Ureter (tissue), 1 donor: ENCODE results near the gene HIRA. TPM values are rescaled to one million over a fixed set of nuclear protein-coding genes. Genes with fewer than 3 reads are reported as not detected.
"Not testable (repeated sequence)": the region's sequence is repeated elsewhere in the genome, so short reads cannot be mapped to it uniquely, and the experiment has no call there.

Source experiments
- DNase-seq: peaks from one replicate; pipeline ENCODE4 v3.0.0-alpha.2; 2020; ENCODE audit warnings: low spot score
- total RNA-seq: library from RNA; stranded (reverse); gene quantifications from one replicate; pipeline ENCODE4 v1.2.4, GENCODE V29; 2023
- donor health status: DM: yes; HTN: yes; CAD: no.

HIRA gene
- total RNA-seq, 1 donor from 2014 or later, result 22.6 TPM

DNA sequence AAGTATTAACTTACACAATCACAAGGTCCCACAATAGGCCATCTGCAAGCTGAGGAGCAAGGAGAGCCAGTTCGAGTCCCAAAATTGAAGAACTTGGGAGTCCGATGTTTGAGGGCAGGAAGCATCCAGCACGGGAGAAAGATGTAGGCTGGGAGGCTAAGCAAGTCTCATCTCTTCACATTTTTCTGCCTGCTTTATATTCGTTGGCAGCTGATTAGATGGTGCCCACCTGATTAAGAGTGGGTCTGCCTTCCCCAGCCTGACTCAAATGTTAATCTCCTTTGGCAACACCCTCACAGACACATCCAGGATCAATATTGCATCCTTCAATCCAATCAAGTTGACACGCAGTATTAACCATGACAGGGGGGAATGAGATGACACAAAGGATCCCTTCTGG is 101.3 kb downstream of the HIRA start:
- not testable (repeated sequence) for DNase-seq

DNA sequence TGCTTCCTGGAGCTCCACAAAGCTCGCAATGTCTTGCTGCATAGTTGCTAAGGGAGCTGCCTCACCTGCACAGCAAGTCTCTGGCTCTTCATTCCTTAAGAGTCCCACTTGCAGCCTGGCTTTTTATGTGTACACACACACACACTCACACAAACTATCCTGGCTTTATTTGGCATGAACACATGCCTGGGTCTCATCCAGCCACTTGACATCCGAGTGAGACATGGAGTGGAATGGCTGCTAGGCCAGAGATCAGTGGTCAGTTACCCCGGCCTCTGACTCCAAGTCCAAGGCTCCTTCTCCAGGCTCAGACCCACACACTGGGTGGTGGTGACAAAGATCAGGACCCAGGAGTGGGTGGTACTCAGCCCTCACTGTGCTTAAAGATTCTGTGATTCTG is 102.1 kb downstream of the HIRA start:
- DNase-seq, result no peak

DNA sequence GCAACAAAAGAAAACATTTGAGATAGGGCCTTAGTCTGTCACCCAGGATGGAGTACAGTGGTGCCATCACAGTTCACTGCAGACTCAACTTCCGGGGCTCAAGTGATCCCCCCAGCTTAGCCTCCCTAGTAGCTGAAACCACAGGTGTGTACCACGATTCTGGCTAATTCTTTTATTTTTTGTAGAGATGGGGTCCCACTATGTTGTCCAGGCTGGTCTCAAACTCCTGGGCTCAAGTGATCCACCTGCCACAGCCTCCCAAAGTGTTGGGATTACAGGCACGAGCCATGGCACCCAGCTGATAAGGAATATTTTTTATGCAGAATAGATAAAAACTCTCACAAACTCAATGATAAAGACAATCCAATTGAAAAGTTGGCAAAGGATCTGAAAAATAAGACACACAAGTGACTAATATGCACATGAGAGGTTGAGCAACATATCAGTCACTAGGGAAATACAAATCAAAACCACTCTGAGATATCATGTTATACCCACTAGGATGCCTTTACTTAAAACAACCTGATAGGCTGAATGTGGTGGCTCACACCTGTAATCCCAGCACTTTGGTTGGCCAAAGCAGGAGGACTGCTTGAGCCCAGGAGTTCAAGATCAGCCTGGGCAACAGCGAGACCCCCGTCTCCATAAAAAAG is 106.1 kb downstream of the HIRA start:
- no peak for DNase-seq

DNA sequence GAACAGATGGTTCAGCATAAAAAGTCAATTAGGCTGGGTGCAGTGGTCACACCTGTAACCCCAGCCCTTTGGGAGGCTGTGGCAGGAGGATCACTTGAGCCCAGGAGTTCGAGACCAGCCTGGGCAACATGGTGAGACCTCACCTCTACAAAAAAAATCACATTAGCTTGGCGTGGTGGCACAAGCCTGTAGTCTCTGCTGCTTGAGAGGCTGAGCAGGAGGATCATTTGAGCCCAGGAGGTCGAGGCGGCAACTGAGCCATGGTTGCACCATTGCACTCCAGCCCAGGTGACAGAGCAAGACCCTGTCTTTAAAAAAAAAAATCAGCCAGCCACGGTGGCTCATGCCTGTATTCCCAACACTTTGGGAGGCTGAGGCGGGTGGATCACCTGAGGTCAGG is 108.1 kb downstream of the HIRA start:
- not testable (repeated sequence) for DNase-seq

DNA sequence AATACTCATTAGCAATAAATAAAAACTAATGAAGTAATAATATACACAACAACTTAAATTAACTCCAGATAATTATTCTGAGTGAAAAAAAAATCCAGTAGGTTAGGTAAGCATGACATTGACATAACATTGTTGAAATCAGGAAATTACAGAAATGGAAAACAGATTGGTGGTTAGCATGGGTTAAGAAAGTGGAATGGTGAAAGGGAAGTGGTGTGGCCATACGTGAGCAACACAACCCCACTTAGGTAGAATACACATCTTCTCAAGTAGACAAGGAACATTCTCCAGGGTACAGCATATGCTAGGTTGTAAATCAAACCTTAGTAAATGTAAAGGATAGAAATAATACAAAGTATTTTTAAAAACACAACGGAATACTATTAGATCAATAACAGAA is 109.8 kb downstream of the HIRA start:
- no peak for DNase-seq

DNA sequence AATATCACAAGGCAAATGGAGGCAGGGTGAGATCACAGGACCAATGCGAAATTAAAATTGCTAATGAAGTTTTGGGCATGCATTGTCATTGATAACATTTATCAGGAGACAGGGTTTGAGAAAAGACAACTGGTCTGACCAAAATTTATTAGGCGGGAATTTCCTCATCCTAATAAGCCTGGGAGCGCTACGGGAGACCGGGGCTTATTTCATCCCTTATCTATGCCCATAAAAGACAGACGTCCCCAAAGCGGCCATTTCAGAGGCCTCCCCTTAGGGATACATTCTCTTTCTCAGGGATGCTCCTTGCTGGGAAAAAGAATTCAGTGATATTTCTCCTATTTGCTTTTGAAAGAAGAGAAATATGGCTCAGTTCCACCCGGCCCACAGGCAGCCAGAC is 111.4 kb downstream of the HIRA start:
- DNase-seq, result not testable (repeated sequence)

DNA sequence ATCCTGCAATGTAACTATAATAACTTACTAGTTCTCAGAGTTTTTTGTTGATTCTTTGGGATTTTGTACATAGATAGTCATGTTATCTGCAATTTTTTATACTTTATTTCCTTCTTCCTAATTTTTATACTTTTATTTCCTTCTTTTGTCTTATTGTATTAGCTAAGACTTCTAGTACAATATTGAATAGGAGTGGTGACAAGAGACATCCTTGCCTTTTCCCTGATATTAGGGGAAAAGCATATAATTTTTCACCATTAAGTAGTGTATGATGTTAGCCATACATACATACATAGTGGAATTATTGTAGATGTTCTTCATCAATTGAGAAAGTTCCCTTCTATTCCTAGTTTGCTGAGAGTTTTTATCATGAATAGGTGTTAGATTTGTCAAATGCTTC is 112.3 kb downstream of the HIRA start:
- DNase-seq, result no peak

DNA sequence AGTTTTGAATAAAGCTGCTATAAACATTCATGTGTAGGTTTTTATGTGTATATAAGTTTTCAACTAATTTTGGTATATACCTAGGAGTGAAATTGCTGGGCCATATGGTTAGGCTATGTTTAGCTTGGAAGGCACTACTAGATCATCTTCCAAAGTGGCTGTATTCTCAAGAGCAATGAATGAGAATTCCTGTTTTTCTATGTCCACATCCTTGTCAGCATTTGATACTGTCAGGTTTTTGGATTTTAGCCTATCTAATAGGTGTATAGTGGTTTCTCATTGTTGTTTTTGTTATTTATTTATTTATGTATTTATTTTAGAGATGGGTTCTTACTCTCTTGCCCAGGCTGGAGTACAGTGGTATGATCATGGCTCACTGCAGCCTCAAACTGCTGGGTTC is 113.7 kb downstream of the HIRA start:
- no peak for DNase-seq

DNA sequence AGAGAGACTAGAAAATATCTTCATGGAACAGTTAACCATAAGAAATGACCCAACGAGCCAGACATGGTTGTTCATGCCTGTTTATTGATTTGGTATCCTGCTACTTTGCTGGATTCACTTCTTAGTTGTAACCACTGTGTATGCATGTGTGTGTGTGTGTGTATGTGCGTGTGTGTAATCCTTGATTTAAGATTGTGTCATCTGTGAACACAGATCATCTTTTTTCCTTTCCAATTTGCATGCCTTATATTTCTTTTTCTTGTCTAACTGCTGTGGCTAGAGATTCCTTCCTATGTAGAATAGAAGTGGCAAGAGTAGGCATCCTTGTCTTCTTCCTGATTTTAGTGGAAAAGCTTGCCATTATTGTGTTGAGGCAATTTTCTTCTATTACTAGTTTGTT is 123.7 kb downstream of the HIRA start:
- no peak for DNase-seq

DNA sequence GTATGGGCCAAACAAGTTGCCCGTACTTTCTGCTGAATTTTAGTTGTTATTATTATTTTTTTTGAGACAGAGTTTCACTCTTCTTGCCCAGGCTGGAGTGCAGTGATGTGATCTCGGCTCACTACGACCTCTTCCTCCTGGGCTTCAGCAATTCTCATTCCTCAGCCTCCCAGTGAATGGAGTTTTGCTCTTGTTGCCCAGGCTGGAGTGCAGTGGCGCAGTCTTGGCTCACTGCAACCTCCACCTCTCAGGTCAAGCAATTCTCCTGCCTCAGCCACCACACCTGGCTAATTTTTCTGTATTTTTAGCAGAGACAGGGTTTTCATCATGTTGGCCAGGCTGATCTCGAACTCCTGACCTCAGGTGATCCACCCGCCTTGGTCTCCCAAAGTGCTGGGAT is 125.0 kb downstream of the HIRA start:
- not testable (repeated sequence) for DNase-seq

DNA sequence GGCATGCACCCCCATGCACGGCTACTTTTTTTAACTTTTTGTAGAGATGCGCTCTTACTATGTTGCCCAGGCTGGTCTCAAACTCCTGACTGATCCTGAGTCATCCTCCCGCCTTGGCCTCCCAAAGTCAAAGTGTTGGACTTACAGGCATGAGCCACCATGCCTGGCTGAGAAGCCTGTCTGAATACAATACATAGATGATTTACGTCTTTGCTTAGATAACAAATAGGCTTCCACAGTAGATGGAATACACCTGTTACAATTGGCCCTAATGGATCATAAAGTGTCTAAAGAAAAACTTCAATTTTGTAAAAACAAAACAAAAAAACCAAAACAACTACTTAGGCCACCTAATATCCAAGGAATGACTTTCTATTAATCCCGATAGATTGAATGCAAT is 127.0 kb downstream of the HIRA start:
- no peak for DNase-seq

DNA sequence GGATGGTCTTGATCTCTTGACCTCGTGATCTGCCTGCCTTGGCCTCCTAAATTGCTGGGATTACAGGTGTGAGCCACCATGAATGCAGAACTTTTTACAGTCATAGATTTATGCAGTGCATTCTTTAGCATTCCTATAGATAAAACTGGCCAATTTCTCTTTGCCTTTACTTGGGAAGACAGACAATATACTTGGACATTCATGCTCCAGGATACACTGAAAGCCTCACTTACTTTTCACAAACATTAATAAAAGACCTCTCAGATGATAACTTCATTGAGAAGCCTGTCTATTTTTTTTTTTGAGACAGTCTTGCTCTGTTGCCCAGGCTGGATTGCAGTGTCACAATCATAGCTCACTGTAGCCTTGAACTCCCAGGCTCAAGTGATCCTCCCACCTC is 127.7 kb downstream of the HIRA start:
- no peak for DNase-seq

DNA sequence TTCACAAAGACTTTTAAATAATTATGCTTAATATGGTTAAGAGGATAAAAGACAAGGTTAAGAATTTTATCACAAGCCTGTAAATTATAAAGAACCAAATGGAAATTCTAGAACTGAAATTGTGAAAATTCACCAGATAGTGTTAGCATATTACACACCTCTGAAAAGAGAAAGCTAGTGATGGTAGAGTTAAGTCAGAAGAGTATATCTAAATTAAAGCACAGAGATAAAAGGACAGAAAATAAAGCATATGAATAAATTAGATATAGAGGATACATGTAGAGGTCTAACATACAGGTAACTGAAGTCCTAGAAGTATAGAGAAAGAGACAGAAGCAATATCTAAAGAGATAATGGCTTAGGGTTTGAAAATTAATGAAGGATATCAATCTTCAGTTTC is 135.8 kb downstream of the HIRA start:
- no peak for DNase-seq

DNA sequence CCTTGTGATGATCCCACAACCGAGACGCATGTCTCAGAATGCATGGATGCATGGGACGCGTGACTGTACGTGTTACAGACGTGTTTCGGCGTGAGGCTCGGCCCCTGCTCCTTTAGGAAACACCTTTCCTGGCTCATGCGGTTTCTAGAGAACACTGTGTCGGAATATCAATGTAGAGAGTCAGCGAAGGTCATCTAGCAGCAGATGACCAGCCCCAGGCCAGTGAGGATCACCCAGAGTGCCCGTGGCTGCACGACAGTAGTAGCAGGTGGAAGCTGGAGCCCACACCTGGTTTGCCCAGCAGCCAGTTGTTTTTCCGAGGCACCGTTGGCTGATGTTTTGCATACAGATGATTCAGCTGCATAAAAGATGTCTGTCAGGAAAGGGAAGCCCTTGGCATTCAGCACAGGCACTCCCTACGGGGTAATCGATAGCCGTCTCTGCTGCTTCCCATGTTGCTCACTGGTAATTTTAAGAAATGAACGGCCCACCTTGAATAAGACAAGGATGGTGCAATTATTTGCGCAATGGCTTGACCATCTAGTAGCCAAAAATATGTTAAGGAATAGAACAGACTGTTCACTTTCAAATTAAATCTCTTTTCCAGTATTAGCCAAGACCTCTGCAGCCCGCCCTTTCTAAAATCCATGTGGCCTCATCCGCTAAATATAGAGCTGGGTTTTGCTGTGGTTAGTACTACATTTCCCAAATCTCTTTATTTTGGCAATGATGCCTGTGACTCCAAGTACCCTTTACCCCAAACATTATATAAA is 138.9 kb downstream of the HIRA start:
- DNase-seq, result no peak

DNA sequence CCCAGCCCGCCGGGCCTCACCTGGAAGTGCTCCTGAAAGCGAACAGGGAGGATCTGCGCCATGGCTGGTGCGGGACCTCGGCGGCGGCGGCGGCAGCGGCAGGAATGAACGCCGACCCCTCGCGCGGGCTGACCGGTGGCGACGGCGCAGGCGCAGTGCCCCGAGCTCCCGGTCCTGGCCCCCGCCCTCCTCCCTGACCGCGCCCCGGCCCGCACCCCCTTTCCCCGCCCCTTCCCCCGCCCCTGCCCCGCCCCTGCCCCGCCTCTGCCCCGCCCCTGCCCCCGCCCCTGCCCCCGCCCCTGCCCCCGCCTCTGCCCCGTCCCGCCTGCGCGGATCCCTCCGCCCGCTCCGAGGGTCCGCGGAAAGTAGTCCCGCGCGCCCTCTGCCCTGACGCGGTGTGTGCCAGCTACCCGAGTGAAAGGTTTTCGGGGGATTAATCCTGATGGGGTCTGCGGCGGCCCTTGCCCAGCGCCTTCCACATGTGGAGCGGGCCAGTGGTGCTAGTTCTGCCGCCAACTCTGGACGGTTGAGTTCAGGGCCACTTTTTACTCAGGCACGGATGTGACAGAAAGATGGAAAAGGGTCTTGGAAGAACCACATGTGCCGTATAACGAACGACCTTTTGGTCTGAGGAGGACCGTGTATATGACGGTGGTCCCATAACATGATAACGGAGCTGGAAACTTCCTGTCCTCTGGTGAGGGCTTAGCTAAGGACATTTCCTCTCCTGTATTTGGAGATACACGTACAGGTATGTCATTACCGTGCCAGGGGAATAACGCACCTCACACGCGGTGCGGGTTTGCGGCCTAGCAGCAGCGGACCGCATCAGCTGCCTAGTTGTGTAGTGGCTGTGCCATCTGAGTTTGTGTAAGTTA is 139.7 kb downstream of the HIRA start, which contains the start of gene CLTCL1:
Gene CLTCL1 (minus strand): TSS at position 140 of the 878 bp plus-strand sequence. CDS start 78 bp downstream, at position 62.
- DNase-seq, result peak; percentile 75

DNA sequence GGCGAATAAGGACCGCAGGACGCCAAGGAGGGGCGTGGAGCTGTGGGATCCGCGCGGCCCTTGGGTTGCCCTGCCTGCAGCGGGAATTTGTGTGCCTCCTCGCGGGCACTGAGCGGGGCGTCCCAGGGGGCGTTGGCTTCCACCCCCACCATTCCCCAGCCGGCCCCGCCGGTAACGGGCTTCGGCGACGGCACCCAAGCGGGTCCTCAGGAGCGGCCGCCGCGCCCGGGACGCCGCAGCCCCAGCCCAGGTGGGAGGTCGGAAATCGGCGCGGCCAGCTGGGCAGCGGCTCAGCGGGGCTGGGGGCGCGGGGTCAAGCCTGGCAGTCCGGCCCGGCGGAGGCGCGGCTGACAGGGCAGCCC is 140.3 kb downstream of the HIRA start:
- DNase-seq, result no peak

DNA sequence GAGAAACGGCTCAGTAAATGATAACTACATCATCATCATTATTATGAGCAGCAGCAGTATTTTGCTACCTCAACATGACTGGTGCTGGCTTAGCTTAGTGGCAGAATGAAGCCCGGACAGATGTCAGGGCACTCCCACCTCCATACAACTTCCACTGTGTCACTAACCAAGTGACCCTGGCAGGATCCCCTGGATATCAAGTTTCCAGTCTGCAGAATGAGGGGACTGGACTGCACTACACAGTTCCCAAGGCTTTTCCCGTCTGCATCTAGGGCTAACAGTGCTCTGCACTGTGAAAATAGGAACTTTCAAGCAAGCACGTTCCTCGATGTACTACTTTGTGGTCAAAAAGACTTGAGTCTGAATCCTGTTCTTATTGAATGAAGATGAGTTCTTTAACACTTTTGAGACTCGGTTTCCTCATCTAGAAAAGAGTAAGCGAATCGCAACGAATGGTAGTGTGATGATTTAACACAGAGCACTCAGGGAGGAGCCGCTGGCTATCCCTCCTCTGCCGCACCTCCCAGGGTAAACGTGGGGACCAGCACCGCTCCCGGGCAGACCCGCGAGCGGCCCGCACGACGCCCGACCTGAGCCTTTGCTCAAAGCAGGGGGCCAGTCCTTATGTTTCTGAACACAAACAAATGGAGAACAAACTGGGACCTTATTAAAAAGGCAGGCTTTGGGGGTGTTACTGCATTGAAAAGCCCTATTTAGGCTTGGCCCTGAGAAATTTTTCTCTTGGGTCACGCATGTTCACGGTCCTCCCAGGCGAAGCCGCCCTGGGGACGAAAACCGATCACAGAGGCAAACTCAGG is 140.9 kb downstream of the HIRA start:
- no peak for DNase-seq

DNA sequence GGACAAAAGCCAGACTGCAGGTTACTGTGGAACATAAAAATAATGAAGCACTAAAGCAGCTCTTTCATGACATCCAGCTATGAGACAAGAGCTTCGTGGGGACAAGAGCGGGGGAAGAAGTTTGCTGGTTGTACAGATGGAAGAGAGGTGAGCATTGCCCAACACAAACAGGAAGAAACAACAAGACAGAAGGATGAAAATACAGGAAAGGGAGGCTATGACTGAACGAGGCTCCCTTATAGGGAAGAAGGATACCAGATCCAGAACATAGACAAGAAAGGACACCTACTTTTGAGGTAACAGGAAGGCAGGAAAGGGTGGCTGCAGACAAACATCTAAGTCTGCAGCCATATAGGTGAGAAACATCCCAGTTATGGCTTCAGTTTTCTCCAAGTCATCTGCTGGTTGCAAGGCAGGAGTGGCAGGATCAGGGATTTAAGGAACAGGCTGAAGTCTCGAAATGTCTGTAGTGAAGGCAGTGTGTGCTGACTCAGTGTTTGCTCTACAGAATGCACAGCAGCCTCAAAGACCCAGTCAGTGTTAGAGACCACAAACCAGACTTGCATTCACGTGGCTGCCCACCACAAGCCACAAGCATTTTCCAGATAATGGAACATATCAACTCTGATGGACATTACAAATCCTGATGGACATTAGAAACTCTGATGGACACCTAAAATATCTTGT is 141.9 kb downstream of the HIRA start:
- DNase-seq, result no peak

DNA sequence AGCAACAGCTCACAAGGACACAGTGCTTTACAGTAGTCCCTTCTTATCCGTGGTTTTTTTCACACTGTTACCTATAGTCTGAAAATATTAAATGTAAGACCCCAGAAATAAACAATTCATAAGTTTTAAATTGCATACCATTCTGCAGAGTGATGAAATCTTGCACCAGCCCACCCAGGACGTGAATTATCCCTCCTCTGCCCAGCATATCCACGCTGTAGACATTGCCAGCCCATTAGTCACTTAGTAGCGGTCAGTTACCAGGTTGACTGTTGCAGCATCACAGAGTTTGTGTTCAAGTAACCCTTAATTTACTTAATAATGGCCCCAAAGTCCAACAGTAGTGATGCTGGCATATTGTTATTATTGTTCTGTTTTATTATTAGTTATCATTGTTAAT is 143.6 kb downstream of the HIRA start:
- DNase-seq, result no peak

DNA sequence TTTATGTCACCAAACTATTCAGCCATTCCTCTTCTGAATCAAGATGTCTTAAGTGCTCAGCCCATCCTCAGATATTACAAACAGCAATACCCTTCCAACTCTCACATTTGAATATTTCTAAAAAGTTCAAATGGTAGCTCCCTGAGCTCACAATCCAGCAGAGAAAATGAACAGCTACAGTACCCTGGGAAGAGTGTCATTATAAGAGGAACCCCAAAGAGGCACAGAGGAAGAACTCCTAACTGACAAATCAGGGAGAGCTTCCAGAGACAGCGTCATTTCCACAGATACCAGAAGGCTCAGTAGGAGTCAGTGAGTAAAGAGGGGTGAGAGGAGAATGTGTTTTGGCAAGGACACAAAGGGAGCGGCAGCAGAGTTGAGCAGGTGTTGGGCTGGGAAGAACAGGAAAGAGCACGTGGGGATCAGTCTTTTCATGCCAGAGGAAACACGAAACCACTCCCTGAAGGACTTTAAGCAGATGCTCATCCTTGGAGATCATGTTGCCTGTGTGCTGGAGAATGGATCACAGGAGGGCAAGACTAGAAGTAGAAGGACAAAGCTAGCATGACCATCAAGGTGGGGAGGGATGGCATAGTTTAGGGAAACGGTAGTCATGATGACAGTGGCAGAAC is 144.3 kb downstream of the HIRA start:
- DNase-seq, result no peak

DNA sequence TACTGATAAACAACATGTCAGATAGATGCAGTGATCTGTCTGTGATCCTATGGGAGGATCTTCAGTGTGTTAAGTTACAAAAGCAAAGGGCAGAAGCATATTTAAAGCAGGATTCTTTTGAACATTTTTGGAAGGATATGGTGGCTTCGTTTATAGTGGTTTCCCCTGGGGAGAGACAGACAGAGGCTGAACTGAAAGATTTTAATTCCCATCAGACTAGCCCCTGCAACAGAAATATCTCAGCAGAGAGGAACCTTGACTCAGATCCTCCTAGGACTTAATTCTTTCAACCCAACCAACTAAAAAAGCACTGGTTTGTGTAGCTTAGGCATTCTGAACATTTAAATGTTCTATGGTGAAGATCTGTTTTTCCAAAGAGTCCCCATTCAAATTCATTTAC is 145.7 kb downstream of the HIRA start:
- no peak for DNase-seq
